Heart right ventricle (tissue), 16 donors: ENCODE data around the gene ATP2C2. TPM values are rescaled to one million over a fixed set of nuclear protein-coding genes. Genes with fewer than 3 reads are reported as not detected.

Experiments
- ATAC-seq, 8 donors: fragments of 200-7000 bp; cut with Tn5 transposase; one replicate each; pipeline ENCODE4 v1.9.1; 2020; ENCODE audit warnings: mild to moderate bottlenecking in 8 of 8, moderate library complexity in 8 of 8, moderate number of reproducible peaks in 1 of 8
- DNase-seq, 2 donors: peaks; one replicate each; pipeline ENCODE4 v3.0.0-alpha.2; 2020
- H3K27ac ChIP-seq, 10 donors: fragments of 200-600 bp; sonication (generic) in 2 of 10; one replicate each; pipeline versions ENCODE4 v1.5.0 to v1.8.0; 2020 to 2022; ENCODE audit warnings: mild to moderate bottlenecking in 3 of 10
- H3K27me3 ChIP-seq, 7 donors: fragments of 200-600 bp; one replicate each; pipeline ENCODE4 v1.8.0; 2021 to 2022; ENCODE audit warnings: mild to moderate bottlenecking in 2 of 7
- H3K36me3 ChIP-seq, 9 donors: fragments of 200-600 bp; sonication (generic) in 1 of 9; one replicate each; pipeline versions ENCODE4 v1.5.0 to v1.8.0; 2020 to 2022; ENCODE audit warnings: mild to moderate bottlenecking in 2 of 9
- H3K4me1 ChIP-seq, 9 donors: fragments of 200-600 bp; sonication (generic) in 1 of 9; one replicate each; pipeline versions ENCODE4 v1.5.0 to v1.8.0; 2020 to 2022; ENCODE audit warnings: mild to moderate bottlenecking in 4 of 9
- H3K4me3 ChIP-seq, 10 donors: fragments of 200-600 bp; sonication (generic) in 2 of 10; one replicate each; pipeline versions ENCODE4 v1.5.0 to v1.8.0; 2020 to 2022; ENCODE audit warnings: mild to moderate bottlenecking in 7 of 10, moderate library complexity in 2 of 10
- H3K9me3 ChIP-seq, 11 donors: fragments of 200-600 bp in 10 of 11; sonication (generic) in 2 of 11; one replicate each; pipeline versions ENCODE4 v1.5.0 to v1.8.0; 2013 to 2022; ENCODE audit warnings: mild to moderate bottlenecking in 2 of 11, control low read depth in 1 of 11, moderate library complexity in 1 of 11
- CTCF ChIP-seq, 9 donors: fragments of 200-600 bp; sonication (generic) in 2 of 9; IDR thresholded peaks; one replicate each; pipeline versions ENCODE4 v1.5.0 to v1.8.0; 2021 to 2022; ENCODE audit warnings: antibody characterized with exemption in 9 of 9, mild to moderate bottlenecking in 5 of 9, moderate library complexity in 1 of 9
- WGBS, 2 donors: extraction: QIAGEN DNeasy Blood & Tissue Kit; methylation state at CpG; one replicate each; pipeline ENCODE4 v1.1.7; 2013; ENCODE audit warnings: inconsistent platforms in 1 of 2; 5-methylcytosine and 5-hydroxymethylcytosine counted together
- intact Hi-C, 10 donors: fragments of 100-400 bp; cut with DNase I; formaldehyde crosslinking; loops; one replicate each; pipeline versions ENCODE4 v1.11.1 to v1.14.2; 2022
- polyA plus RNA-seq, 2 donors: library from polyadenylated mRNA; stranded (reverse); fragments of 200-250 nt; gene quantifications; one replicate each; pipeline ENCODE4 v1.2.3, GENCODE V29; 2013
- total RNA-seq, 10 donors: library from RNA; stranded (reverse); fragmentation: NEBNext Ultra II Directional in 3 of 10; extraction: Animal tissue kit (Norgen Biotek cat#: 25700) in 3 of 10; gene quantifications; one replicate each; pipeline versions ENCODE4 v1.2.1 to v1.2.4, GENCODE V29; 2021 to 2023
- donor health status: Arrhythmogenic right ventricular cardiomyopathy.
- donor health status: ischemic (EF 13 %, LVEDD 7.1; RV severe dilation, severe dysfunction).
- donor health status: healthy with polysubstance abuse.
- donor health status: DM: no; HTN: yes; CAD: no.
- donor health status: DM: no; HTN: no; CAD: no.
- donor health status: ischemic (EF 25% LVEDD 6.9; RV normal size, moderate dysfunction).
- donor health status: ischemic (EF 25% LVEDD 5.7; RV mildly dilated, moderate dysfunction).
- donor health status: healthy.
- donor health status: DM: yes; HTN: yes; CAD: no.
- donor health status: Ischemic cardiomyopathy.
- donor health status: ischemic (EF 35%, LVEDD 5.7; RV mildly dilated, moderate dysfunction).
- donor health status: nonischemic (EF 11% LVEDD 7.7; RV severe dilation, severe dysfunction).
- donor health status: DM: yes; HTN: yes; CAD: no.
- donor health status: PGD.
- donor health status: ischemic (EF 29% LVEDD 5.4; RV normal size, mild dysfunction).
- donor health status: nonischemic (EF 23%, LVEDD 6.1; RV moderate dilation, normal function).

The ATP2C2 gene
- total and polyA plus RNA-seq, 12 donors = 0.01 TPM; not detected in 11

GRCh38 chr16:84350685-84351400 lies 17.5 kb upstream of the ATP2C2 start:
- DNase-seq (no peak), ATAC-seq (no peak)
- Histone ChIP-seq H3K27me3 (peaks cover 0 to 12% (median 3%) of the 10 kb centered on the region in 7 donors), H3K27ac (no peak overlapping the region), H3K36me3 (no peaks in the 10 kb centered on the region), H3K4me3 (no peak overlapping the region), H3K4me1 (no peaks in the 10 kb centered on the region), H3K9me3 (no peaks in the 10 kb centered on the region)
- no peak for TF ChIP-seq CTCF (IDR thresholded peaks at IDR 0.05)
- intact Hi-C loops = no loop called here
- WGBS, 2 donors = 85 to 86% methylated on average over 16 of the region's 16 CpGs

DNA sequence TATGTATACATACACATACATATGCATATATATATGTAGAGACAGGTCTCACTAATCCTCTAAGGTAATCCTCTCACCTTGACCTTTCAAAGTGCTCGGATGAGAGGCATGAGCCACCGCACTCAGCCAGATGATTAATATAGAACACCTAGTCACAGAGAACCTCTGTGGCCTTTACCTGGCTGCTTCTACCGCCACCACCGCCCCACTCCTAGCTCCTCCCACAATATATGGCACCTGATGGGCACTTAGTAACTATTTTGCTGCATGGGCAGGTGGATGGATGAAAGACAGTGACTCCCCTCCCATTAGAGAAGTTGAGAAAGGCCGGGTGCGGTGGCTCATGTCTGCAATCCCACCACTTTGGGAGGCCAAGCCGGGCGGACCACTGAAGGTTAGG lies 16.7 kb upstream of the ATP2C2 start:
- intact Hi-C loops = no loop called here
- Histone ChIP-seq H3K9me3 (no peaks in the 10 kb centered on the region), H3K27me3 (peaks cover 0 to 19% (median 3%) of the 10 kb centered on the region in 7 donors), H3K36me3 (no peaks in the 10 kb centered on the region), H3K27ac (no peak overlapping the region), H3K4me3 (no peak overlapping the region), H3K4me1 (peaks cover 0 to under 1% (median 0%) of the 10 kb centered on the region in 9 donors)
- no peak for ATAC-seq
- TF ChIP-seq CTCF (IDR thresholded peaks at IDR 0.05) = no peak
- 91 to 95% methylated on average over 8 of the region's 8 CpGs for WGBS, 2 donors
- no peak for DNase-seq

- Histone ChIP-seq H3K4me3 (no peak overlapping the region), H3K9me3 (no peaks in the 10 kb centered on the region), H3K27ac (no peak overlapping the region), H3K36me3 (no peaks in the 10 kb centered on the region), H3K27me3 (peaks cover 0 to 21% (median 4%) of the 10 kb centered on the region in 7 donors), H3K4me1 (peaks cover 0 to 4% (median 0%) of the 10 kb centered on the region in 9 donors)
- DNase-seq = no peak
- ATAC-seq = no peak
- intact Hi-C loops = no loop called here
- TF ChIP-seq CTCF (IDR thresholded peaks at IDR 0.05) = no peak
- WGBS, 2 donors = 80 to 87% methylated on average over 6 of the region's 6 CpGs
Observed at GRCh38 chr16:84354306-84354705, 14.0 kb upstream of the ATP2C2 start.

- H3K4me1 ChIP-seq = peaks cover 0 to 4% (median 0%) of the 10 kb centered on the region in 9 donors
- WGBS, 2 donors = 88 to 90% methylated on average over 1 to 2 of the region's 2 CpGs
- H3K27ac ChIP-seq = no peak overlapping the region
- DNase-seq (no peak), ATAC-seq (no peak)
- TF ChIP-seq CTCF (IDR thresholded peaks at IDR 0.05) = no peak
- H3K4me3 ChIP-seq = no peak overlapping the region
- H3K27me3 ChIP-seq = peaks cover 0 to 21% (median 3%) of the 10 kb centered on the region in 7 donors
- H3K36me3 ChIP-seq = no peaks in the 10 kb centered on the region
- intact Hi-C loops = no loop called here
- no peaks in the 10 kb centered on the region for H3K9me3 ChIP-seq
Observed at GRCh38 chr16:84355149-84355548, 13.2 kb upstream of the ATP2C2 start.
